ENCODE measurements around the gene STN1. TPM values are rescaled to one million over a fixed set of nuclear protein-coding genes. Genes with fewer than 3 reads are reported as not detected.

The STN1 gene
- total RNA-seq, 2 experiments from 2014 or later = 53.3 to 54.8 TPM

DNA sequence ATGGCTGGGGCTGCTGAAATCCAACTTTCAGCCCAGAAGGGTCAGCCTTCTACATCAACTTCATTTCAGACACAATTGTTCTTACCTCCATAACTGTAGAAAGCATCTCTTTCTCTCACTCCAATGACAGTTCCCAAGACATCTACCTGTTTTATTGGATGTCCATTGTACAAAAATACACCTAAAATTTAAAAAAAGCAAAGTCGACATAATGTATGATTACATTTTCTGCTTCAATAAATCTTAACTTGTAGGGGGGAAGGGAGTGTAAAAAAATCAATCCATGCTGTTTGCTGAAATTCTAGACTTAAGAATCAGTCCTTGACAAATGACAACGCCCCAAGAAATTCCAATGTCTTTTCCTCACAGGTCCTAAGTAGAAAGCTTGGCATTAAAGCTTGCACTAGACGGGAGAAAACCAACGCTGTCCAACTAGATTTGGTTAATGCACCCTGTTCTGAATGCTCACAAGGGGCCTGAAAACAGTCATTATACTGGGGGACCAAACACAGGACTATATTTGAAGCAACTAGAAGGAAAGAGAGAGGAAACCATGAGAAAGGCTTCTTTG, 7.5 kb downstream of the STN1 start:
- Mint-ChIP-seq H3K4me1 (ENCODE audit: low read depth) (peaks cover 74% of the 10 kb centered on the region), H3K36me3 (ENCODE audit: low read depth) (peaks cover 20% of the 10 kb centered on the region), H3K9me3 (peaks cover 8% of the 10 kb centered on the region), H3K4me3 (peak overlapping the region; percentile 54), H3K27ac (peak overlapping the region; percentile 94), H3K27me3 (ENCODE audit: low read depth) (no peaks in the 10 kb centered on the region)
- CTCF ChIA-PET = interaction anchor here (0.6 to 1.4 kb wide), 3 partner anchors 9 to 22 kb away, joined by 3 to 5 read pairs (median 3); no protein-coding TSS in a partner anchor
- intact Hi-C loops (cut with micrococcal nuclease) = loop anchor here (1.0 kb wide), 1 partner anchor 8 kb away; no protein-coding TSS in a partner anchor
- no peak for DNase-seq

DNA sequence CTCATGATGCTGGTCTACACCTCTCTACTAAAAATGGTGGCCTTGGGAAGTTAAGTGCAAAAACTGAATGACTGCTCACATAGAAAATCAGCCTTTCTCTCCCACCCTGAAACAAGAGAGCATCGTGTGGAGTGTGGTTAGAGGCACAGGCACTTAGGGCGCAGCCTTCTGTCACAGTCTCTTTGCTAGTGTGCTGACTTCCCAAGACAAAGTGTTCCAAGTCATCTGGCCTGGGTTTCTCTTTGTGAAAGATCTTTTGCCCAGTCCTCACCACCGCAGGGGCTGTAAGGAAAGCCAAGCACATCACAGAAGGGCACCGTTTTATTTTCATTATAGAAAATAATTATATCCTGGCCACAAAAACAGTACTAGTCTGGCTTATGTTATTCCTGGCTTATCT, 12.5 kb downstream of the STN1 start:
- intact Hi-C loops (cut with micrococcal nuclease) = no loop called here
- H3K4me3 Mint-ChIP-seq = no peak overlapping the region
- DNase-seq = no peak

GRCh38 chr10:103901299-103901698, 16.7 kb downstream of the STN1 start:
- peak overlapping the region; percentile 17 for H3K4me3 Mint-ChIP-seq
- intact Hi-C loops (cut with micrococcal nuclease) = no loop called here
- H3K9me3 Mint-ChIP-seq = no peaks in the 10 kb centered on the region
- peak overlapping the region; percentile 4 for H3K27ac Mint-ChIP-seq
- no peaks in the 10 kb centered on the region for H3K27me3 Mint-ChIP-seq (ENCODE audit: low read depth)
- H3K36me3 Mint-ChIP-seq (ENCODE audit: low read depth) = peaks cover 33% of the 10 kb centered on the region
- CTCF ChIA-PET = interaction anchor here (0.6 to 2.4 kb wide), 7 partner anchors 11 to 390 kb away, joined by 4 to 13 read pairs (median 4); partner anchors contain the start of gene SFR1
- H3K4me1 Mint-ChIP-seq (ENCODE audit: low read depth) = peaks cover 47% of the 10 kb centered on the region
- peak; percentile 39 for DNase-seq

More for the DNA sequence above, 12.5 kb downstream of the STN1 start:
- CTCF ChIA-PET = interaction anchor here (0.7 kb wide), 1 partner anchor 217 kb away, joined by 3 read pairs; the partner anchor contains the start of gene SFR1
- no peaks in the 10 kb centered on the region for H3K9me3 Mint-ChIP-seq
- H3K27ac Mint-ChIP-seq = no peak overlapping the region
- H3K36me3 Mint-ChIP-seq (ENCODE audit: low read depth) = peaks cover 23% of the 10 kb centered on the region
- H3K4me1 Mint-ChIP-seq (ENCODE audit: low read depth) = peaks cover 63% of the 10 kb centered on the region
- no peaks in the 10 kb centered on the region for H3K27me3 Mint-ChIP-seq (ENCODE audit: low read depth)

DNA sequence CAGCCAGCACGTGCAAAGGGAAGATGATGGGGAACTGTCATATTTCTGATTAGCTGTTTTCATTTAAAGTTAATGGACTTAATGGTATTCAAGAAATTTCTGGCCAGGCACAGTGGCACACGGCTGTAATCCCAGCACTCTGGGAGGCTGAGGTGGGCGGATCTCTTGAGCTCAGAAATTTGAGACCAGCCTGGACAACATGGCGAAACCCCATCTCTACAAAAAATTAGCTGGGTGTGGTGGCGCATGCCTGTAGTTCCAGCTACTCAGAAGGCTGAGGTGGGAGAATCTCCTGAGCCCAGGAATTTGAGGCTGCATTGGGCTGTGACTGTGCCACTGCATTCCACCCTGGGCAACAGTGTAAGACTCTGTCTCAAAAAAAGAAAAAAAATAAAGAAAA, 18.7 kb downstream of the STN1 start:
- H3K9me3 Mint-ChIP-seq = no peaks in the 10 kb centered on the region
- no peak overlapping the region for H3K27ac Mint-ChIP-seq
- CTCF ChIA-PET = interaction anchor here (1.2 to 1.4 kb wide), 2 partner anchors 9 to 225 kb away, joined by 3 to 5 read pairs; no protein-coding TSS in a partner anchor
- DNase-seq = no peak
- peaks cover 57% of the 10 kb centered on the region for H3K4me1 Mint-ChIP-seq (ENCODE audit: low read depth)
- no peak overlapping the region for H3K4me3 Mint-ChIP-seq
- intact Hi-C loops (cut with micrococcal nuclease) = no loop called here
- H3K36me3 Mint-ChIP-seq (ENCODE audit: low read depth) = peaks cover 35% of the 10 kb centered on the region
- no peaks in the 10 kb centered on the region for H3K27me3 Mint-ChIP-seq (ENCODE audit: low read depth)

DNA sequence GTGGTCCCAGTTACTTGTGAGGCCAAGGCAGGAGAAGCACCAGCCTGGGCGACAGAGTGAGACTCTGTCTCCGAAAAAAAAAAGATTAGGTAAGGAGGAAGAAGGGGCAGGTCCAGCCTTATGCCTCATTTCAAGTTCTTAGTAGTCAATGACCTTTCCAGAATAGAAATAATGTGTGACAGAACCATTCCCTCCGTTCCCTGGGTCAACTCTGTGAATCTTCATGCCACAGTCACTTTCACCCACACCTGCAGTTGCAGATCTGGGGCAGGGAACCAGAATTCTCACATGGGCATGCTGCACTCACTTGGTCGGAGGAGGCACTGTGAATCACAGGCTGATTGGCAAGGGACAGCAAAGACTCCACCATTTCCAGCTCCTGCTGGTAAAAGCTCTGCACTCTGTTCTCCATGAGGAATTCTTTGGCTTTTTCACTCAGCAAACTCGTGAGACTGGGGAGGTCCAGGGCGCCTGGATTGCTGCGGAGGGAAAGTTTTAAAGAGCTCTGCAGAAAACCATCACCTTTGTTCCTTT, 20.7 kb downstream of the STN1 start:
- no peak overlapping the region for H3K4me3 Mint-ChIP-seq
- H3K27me3 Mint-ChIP-seq (ENCODE audit: low read depth) = no peaks in the 10 kb centered on the region
- peaks cover 53% of the 10 kb centered on the region for H3K4me1 Mint-ChIP-seq (ENCODE audit: low read depth)
- intact Hi-C loops (cut with micrococcal nuclease) = no loop called here
- H3K27ac Mint-ChIP-seq = no peak overlapping the region
- peaks cover 31% of the 10 kb centered on the region for H3K36me3 Mint-ChIP-seq (ENCODE audit: low read depth)
- DNase-seq = no peak
- CTCF ChIA-PET = interaction anchor here (1.4 kb wide), 1 partner anchor 229 kb away, joined by 3 read pairs; no protein-coding TSS in a partner anchor
- H3K9me3 Mint-ChIP-seq = no peaks in the 10 kb centered on the region

- Mint-ChIP-seq H3K27me3 (ENCODE audit: low read depth) (no peaks in the 10 kb centered on the region), H3K9me3 (no peaks in the 10 kb centered on the region), H3K4me1 (ENCODE audit: low read depth) (peaks cover 43% of the 10 kb centered on the region), H3K4me3 (no peak overlapping the region), H3K27ac (peak overlapping the region; percentile 84), H3K36me3 (ENCODE audit: low read depth) (peaks cover 33% of the 10 kb centered on the region)
- no peak for DNase-seq
- intact Hi-C loops (cut with micrococcal nuclease) = no loop called here
- CTCF ChIA-PET = no interaction called here
Observed at GRCh38 chr10:103896225-103896624, 21.8 kb downstream of the STN1 start.

- Mint-ChIP-seq H3K27me3 (ENCODE audit: low read depth) (no peaks in the 10 kb centered on the region), H3K9me3 (no peaks in the 10 kb centered on the region), H3K27ac (peak overlapping the region; percentile 84), H3K4me1 (ENCODE audit: low read depth) (peaks cover 37% of the 10 kb centered on the region), H3K36me3 (ENCODE audit: low read depth) (peaks cover 32% of the 10 kb centered on the region), H3K4me3 (no peak overlapping the region)
- intact Hi-C loops (cut with micrococcal nuclease) = loop anchor here (2.0 kb wide), 1 partner anchor 13 kb away; no protein-coding TSS in a partner anchor
- CTCF ChIA-PET = interaction anchor here (1.0 to 1.6 kb wide), 4 partner anchors 9 to 32 kb away, joined by 3 to 6 read pairs (median 5); no protein-coding TSS in a partner anchor
- peak; percentile 32 for DNase-seq
Observed at GRCh38 chr10:103895411-103896186, 22.4 kb downstream of the STN1 start.

GRCh38 chr10:103894441-103894864, 23.5 kb downstream of the STN1 start:
- peaks cover 24% of the 10 kb centered on the region for H3K36me3 Mint-ChIP-seq (ENCODE audit: low read depth)
- peaks cover 44% of the 10 kb centered on the region for H3K4me1 Mint-ChIP-seq (ENCODE audit: low read depth)
- peak overlapping the region; percentile 84 for H3K27ac Mint-ChIP-seq
- no peak overlapping the region for H3K4me3 Mint-ChIP-seq
- H3K9me3 Mint-ChIP-seq = no peaks in the 10 kb centered on the region
- intact Hi-C loops (cut with micrococcal nuclease) = loop anchor here (1.0 to 2.0 kb wide), 2 partner anchors 14 to 24 kb away; partner anchors contain the start of gene STN1
- CTCF ChIA-PET = interaction anchor here (0.7 to 1.6 kb wide), 5 partner anchors 8 to 232 kb away, joined by 3 to 6 read pairs (median 4); no protein-coding TSS in a partner anchor
- H3K27me3 Mint-ChIP-seq (ENCODE audit: low read depth) = no peaks in the 10 kb centered on the region
- DNase-seq = no peak

- H3K9me3 Mint-ChIP-seq = no peaks in the 10 kb centered on the region
- peaks cover 50% of the 10 kb centered on the region for H3K4me1 Mint-ChIP-seq (ENCODE audit: low read depth)
- H3K36me3 Mint-ChIP-seq (ENCODE audit: low read depth) = peaks cover 24% of the 10 kb centered on the region
- no peaks in the 10 kb centered on the region for H3K27me3 Mint-ChIP-seq (ENCODE audit: low read depth)
- intact Hi-C loops (cut with micrococcal nuclease) = loop anchor here (1.0 to 2.0 kb wide), 2 partner anchors 15 to 24 kb away; partner anchors contain the start of gene STN1
- no peak for DNase-seq
- H3K27ac Mint-ChIP-seq = peak overlapping the region; percentile 84
- CTCF ChIA-PET = interaction anchor here (1.6 kb wide), 1 partner anchor 233 kb away, joined by 3 read pairs; no protein-coding TSS in a partner anchor
- no peak overlapping the region for H3K4me3 Mint-ChIP-seq
Observed at GRCh38 chr10:103893817-103894216, 24.2 kb downstream of the STN1 start.

DNA sequence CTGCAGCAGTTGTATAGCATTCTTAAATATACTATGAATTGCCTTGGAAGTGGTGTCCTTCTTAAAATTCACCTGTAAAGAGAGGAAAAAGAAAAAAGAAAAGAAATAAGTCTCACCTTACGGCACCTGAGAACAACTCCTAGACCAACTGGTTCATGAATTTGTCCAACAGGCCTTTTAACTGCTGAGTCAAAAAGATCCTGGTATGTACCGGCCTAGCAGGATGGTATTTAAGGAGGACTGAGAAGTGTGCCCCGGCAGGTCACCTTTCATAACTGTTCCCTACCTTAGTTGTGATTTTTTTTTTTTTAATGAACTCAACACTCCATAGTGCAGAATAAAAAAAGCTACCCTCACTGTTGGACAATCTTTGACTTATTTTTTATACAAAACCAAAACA, 25.8 kb downstream of the STN1 start:
- no peak overlapping the region for H3K27ac Mint-ChIP-seq
- no peaks in the 10 kb centered on the region for H3K9me3 Mint-ChIP-seq
- CTCF ChIA-PET = interaction anchor here (0.9 kb wide), 1 partner anchor 16 kb away, joined by 3 read pairs; no protein-coding TSS in a partner anchor
- H3K27me3 Mint-ChIP-seq (ENCODE audit: low read depth) = no peaks in the 10 kb centered on the region
- intact Hi-C loops (cut with micrococcal nuclease) = no loop called here
- H3K4me3 Mint-ChIP-seq = no peak overlapping the region
- H3K4me1 Mint-ChIP-seq (ENCODE audit: low read depth) = peaks cover 51% of the 10 kb centered on the region
- DNase-seq = no peak
- peaks cover 25% of the 10 kb centered on the region for H3K36me3 Mint-ChIP-seq (ENCODE audit: low read depth)

DNA sequence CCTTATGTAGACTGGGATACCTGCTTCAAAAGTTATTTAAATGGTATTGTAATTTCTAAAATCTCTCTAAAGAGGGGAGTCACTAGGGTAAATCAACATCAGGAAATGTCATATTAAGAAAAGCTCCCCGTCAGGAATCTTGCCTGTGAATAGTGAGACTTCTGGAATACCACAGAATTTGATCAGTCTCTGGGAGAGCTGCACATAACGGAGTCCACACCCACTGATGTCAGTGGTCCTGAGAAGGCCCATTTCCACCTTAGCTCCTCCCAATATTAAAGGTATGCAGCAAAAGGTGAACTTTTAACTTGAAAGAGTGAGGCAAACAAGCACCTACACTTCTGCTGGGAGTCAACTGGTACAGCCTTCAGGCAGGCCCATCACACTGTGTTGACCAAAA, 27.3 kb downstream of the STN1 start:
- H3K27me3 Mint-ChIP-seq (ENCODE audit: low read depth) = no peaks in the 10 kb centered on the region
- no peak overlapping the region for H3K4me3 Mint-ChIP-seq
- intact Hi-C loops (cut with micrococcal nuclease) = no loop called here
- CTCF ChIA-PET = interaction anchor here (0.8 to 1.9 kb wide), 9 partner anchors 9 to 374 kb away, joined by 4 to 15 read pairs (median 5); partner anchors contain the start of genes SFR1 and SLK
- peaks cover 44% of the 10 kb centered on the region for H3K4me1 Mint-ChIP-seq (ENCODE audit: low read depth)
- peak overlapping the region; percentile 15 for H3K27ac Mint-ChIP-seq
- no peaks in the 10 kb centered on the region for H3K9me3 Mint-ChIP-seq
- DNase-seq = no peak
- H3K36me3 Mint-ChIP-seq (ENCODE audit: low read depth) = peaks cover 19% of the 10 kb centered on the region

GRCh38 chr10:103890194-103890658, 27.8 kb downstream of the STN1 start:
- no peak overlapping the region for H3K4me3 Mint-ChIP-seq
- peak overlapping the region; percentile 17 for H3K27ac Mint-ChIP-seq
- H3K36me3 Mint-ChIP-seq (ENCODE audit: low read depth) = peaks cover 17% of the 10 kb centered on the region
- DNase-seq = no peak
- no peaks in the 10 kb centered on the region for H3K27me3 Mint-ChIP-seq (ENCODE audit: low read depth)
- H3K4me1 Mint-ChIP-seq (ENCODE audit: low read depth) = peaks cover 39% of the 10 kb centered on the region
- no peaks in the 10 kb centered on the region for H3K9me3 Mint-ChIP-seq
- CTCF ChIA-PET = interaction anchor here (0.7 to 1.9 kb wide), 15 partner anchors 10 to 375 kb away, joined by 3 to 15 read pairs (median 4); partner anchors contain the start of genes SFR1 and SLK
- intact Hi-C loops (cut with micrococcal nuclease) = no loop called here

Data from activated naive CD4-positive, alpha-beta T cell treated with anti-CD3 and anti-CD28 coated beads for 36 hours (primary cell).